Measurements from ENCODE around the gene PHACTR4. TPM values are rescaled to one million over a fixed set of nuclear protein-coding genes. Genes with fewer than 3 reads are reported as not detected.

The PHACTR4 gene
- total and polyA plus RNA-seq, 9 of the 15 experiments (the other 6 are each of a cell fraction or from before 2014, with no cell fraction given): 6.4 to 43.6 (median 14.2) TPM

- TF ChIP-seq ZFP30 (CRISPR knock-in tag; IDR thresholded peaks at IDR 0.05; ENCODE audit: borderline replicate concordance): no peak
- no peak for TF ChIP-seq ZNF766 (CRISPR knock-in tag; conservative IDR thresholded peaks at IDR 0.05)
- TF ChIP-seq ZNF23 (CRISPR knock-in tag; IDR thresholded peaks at IDR 0.05): no peak
- peak; percentile 85 for TF ChIP-seq ZBTB2 (IDR thresholded peaks at IDR 0.05)
- TF ChIP-seq FOXA3 (CRISPR knock-in tag; conservative IDR thresholded peaks at IDR 0.05 in 1 of 2, IDR thresholded peaks at IDR 0.05 in 1 of 2): 0 out of 4 replicates have a peak, but pooled peaks have one; percentile 9 to 53
- TF ChIP-seq ZBTB9 (CRISPR knock-in tag; IDR thresholded peaks at IDR 0.05): peak; percentile 90
- peak; percentile 84 for TF ChIP-seq ZBTB17 (CRISPR knock-in tag; IDR thresholded peaks at IDR 0.05)
- no peak for TF ChIP-seq SIX5 (IDR thresholded peaks at IDR 0.05; ENCODE audit: borderline replicate concordance in 1 of 2, insufficient read depth in 1 of 2, low read depth in 1 of 2, low read length in 2 of 2)
- no peak for TF ChIP-seq ZNF668 (CRISPR knock-in tag; IDR thresholded peaks at IDR 0.05)
- peak; percentile 92 for TF ChIP-seq ZFX (CRISPR knock-in tag; IDR thresholded peaks at IDR 0.05)
- TF ChIP-seq KAT7 (CRISPR knock-in tag; IDR thresholded peaks at IDR 0.05; ENCODE audit: borderline replicate concordance): no peak
- no peak; the same call in 1 of the 2 replicates for TF ChIP-seq HLTF (IDR thresholded peaks at IDR 0.05)
- no peak for TF ChIP-seq NUFIP1 (IDR thresholded peaks at IDR 0.05; ENCODE audit: partially characterized antibody)
- peak; percentile 97 for TF ChIP-seq RBFOX2 (IDR thresholded peaks at IDR 0.05; ENCODE audit: low read depth, low read length)
- peak; percentile 81 to 85 for TF ChIP-seq MNT (conservative IDR thresholded peaks at IDR 0.05)
- peak; percentile 76 for TF ChIP-seq RBBP5 (IDR thresholded peaks at IDR 0.05; ENCODE audit: borderline replicate concordance, insufficient read depth, low read length, poor library complexity, severe bottlenecking)
- TF ChIP-seq RBM34 (IDR thresholded peaks at IDR 0.05; ENCODE audit: borderline replicate concordance, insufficient read depth, low read length): 0 out of 2 replicates have a peak, but pooled peaks have one; percentile 74
Measured at GRCh38 chr1:28518000-28518744, 148.6 kb downstream of the PHACTR4 start (continued).

Measured in K562 (cell line).